Glutamatergic neuron (in vitro differentiated cells): Measurements from ENCODE around the gene FLNA. TPM values are rescaled to one million over a fixed set of nuclear protein-coding genes. Genes with fewer than 3 reads are reported as not detected.
"Not testable (repeated sequence)": the region's sequence is repeated elsewhere in the genome, so short reads cannot be mapped to it uniquely, and the experiment has no call there.

Source experiments
- DNase-seq: peaks from one replicate; pipeline ENCODE4 v3.0.0; 2022
- H3K27ac Mint-ChIP-seq: one replicate; pipeline ENCODE4 v1.8.0; 2020; ENCODE audit warnings: mild to moderate bottlenecking, mixed read lengths, inconsistent platforms; ENCODE audit not compliant: unreplicated experiment
- H3K27me3 Mint-ChIP-seq: one replicate; pipeline ENCODE4 v1.8.0; 2020; ENCODE audit warnings: mild to moderate bottlenecking, moderate library complexity, mixed read lengths, inconsistent platforms; ENCODE audit not compliant: unreplicated experiment
- H3K36me3 Mint-ChIP-seq: one replicate; pipeline ENCODE4 v1.8.0; 2020; ENCODE audit warnings: mild to moderate bottlenecking, mixed read lengths, inconsistent platforms; ENCODE audit not compliant: unreplicated experiment
- H3K4me1 Mint-ChIP-seq: one replicate; pipeline ENCODE4 v1.8.0; 2020; ENCODE audit warnings: mild to moderate bottlenecking, low read depth, mixed read lengths, inconsistent platforms; ENCODE audit not compliant: unreplicated experiment
- H3K4me3 Mint-ChIP-seq: one replicate; pipeline ENCODE4 v1.8.0; 2020; ENCODE audit warnings: mild to moderate bottlenecking, mixed read lengths, inconsistent platforms; ENCODE audit not compliant: unreplicated experiment
- H3K9me3 Mint-ChIP-seq: one replicate; pipeline ENCODE4 v1.8.0; 2020; ENCODE audit warnings: mild to moderate bottlenecking, moderate library complexity, mixed read lengths, inconsistent platforms; ENCODE audit not compliant: unreplicated experiment
- total RNA-seq: library from RNA; stranded (reverse); fragmentation: NEBNext Ultra II Directional; extraction: Animal tissue kit (Norgen Biotek cat#: 25700); gene quantifications from one replicate; pipeline ENCODE4 v1.2.1, GENCODE V29; 2021; ENCODE audit not compliant: unreplicated experiment
- TF ChIP-seq, protein P1 (sequence below): fragments of 200-600 bp; sonication (generic); IDR thresholded peaks from one replicate; pipeline ENCODE4 v1.5.0; 2021; ENCODE audit not compliant: partially characterized antibody, unreplicated experiment

The FLNA gene
- total RNA-seq, 1 donor from 2014 or later = 499 TPM

DNA sequence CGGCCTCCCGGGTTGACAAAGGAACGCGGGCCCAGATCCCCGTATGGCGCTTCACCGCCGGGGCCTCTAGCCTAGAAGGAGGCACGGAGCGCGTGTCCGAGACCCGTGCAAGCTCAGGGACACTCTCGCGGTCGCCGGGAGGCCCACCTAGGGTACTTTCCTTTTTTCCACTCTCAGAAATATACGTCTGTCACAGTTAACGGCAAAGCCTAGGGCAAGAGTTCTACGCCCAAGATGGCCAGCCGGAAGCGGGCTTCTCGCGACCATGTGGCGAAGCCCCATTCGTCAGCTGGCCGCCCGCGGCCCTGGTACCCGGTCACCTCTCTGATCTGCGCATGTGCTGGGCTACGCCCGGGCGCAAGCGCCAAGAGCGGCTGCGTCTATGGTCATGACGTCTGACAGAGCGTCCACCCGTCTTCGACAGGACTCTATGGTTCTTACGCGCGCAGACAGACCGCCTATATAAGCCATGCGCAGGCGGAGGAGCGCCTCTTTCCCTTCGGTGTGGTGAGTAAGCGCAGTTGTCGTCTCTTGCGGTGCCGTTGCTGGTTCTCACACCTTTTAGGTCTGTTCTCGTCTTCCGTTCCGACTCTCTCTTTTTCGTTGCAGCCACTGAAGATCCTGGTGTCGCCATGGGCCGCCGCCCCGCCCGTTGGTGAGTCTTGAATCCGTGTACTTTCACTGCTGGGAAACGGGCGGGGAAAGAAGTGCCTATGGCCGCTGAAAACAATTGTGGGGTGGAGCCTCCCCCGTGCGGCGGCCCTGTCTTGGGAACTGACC lies 23.6 kb upstream of the FLNA start, which contains the start of gene RPL10:
Gene RPL10 (plus strand): TSS at position 490 of the 780 bp plus-strand sequence. CDS start 143 bp downstream, at position 633.
- H3K4me1 Mint-ChIP-seq = peaks cover 3% of the 10 kb centered on the region
- DNase-seq = peak; percentile 90

DNA sequence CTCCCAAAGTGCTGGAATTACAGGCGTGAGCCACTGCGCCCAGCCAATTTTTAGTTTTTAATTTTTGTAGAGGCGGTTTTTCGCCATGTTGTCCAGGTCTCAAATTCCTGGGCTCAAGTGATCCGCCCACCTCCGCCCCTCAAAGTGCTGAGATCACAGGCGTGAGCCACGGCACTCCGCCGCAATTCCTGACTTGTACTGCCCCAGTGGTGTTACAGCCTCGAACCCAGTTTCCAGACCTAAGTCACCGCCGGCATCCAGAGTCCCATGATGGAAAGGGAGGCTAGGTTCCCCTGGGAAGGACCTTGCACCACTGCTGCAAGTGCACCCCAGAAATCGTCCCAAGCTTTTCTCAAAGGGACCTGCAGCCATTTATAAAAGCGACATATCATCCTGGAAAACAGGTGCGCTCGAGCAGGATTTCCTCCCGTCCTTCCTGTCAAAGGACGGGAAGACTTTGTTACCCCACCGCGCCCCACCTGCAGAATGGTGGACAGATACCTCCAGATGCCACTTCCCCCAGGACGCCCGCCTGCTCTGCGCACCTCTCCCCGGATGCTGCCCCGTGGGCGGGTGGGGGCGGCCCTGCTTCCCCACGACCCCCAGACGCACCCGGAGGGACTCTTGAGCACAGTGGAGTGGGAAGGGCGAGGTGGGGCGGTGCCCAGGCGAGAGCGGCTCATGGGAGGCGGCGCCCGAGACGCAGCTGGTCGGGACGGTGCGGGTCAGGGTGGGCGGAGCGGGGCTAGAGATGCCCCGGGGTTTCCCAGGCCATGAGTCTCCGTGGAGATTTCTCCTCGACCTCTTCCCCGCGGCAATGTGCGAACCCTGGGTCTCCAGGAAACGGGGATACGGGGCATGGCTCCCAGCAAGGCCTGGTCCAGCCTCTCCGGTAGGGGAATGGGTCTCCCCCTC lies 22.8 kb upstream of the FLNA start:
- H3K27ac Mint-ChIP-seq = peak overlapping the region; percentile 99
- DNase-seq = peak; percentile 79
- H3K27me3 Mint-ChIP-seq = peaks cover 11% of the 10 kb centered on the region
- H3K4me1 Mint-ChIP-seq = peaks cover 3% of the 10 kb centered on the region
- H3K36me3 Mint-ChIP-seq = peaks cover 5% of the 10 kb centered on the region
- H3K4me3 Mint-ChIP-seq = peak overlapping the region; percentile 99
- TF ChIP-seq, protein P1, sequence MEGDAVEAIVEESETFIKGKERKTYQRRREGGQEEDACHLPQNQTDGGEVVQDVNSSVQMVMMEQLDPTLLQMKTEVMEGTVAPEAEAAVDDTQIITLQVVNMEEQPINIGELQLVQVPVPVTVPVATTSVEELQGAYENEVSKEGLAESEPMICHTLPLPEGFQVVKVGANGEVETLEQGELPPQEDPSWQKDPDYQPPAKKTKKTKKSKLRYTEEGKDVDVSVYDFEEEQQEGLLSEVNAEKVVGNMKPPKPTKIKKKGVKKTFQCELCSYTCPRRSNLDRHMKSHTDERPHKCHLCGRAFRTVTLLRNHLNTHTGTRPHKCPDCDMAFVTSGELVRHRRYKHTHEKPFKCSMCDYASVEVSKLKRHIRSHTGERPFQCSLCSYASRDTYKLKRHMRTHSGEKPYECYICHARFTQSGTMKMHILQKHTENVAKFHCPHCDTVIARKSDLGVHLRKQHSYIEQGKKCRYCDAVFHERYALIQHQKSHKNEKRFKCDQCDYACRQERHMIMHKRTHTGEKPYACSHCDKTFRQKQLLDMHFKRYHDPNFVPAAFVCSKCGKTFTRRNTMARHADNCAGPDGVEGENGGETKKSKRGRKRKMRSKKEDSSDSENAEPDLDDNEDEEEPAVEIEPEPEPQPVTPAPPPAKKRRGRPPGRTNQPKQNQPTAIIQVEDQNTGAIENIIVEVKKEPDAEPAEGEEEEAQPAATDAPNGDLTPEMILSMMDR = no peak
- H3K9me3 Mint-ChIP-seq = peaks cover 14% of the 10 kb centered on the region

More for the DNA sequence above, 23.6 kb upstream of the FLNA start, which contains the start of gene RPL10:
- H3K27me3 Mint-ChIP-seq = peaks cover 11% of the 10 kb centered on the region
- TF ChIP-seq, protein P1 = no peak
- H3K4me3 Mint-ChIP-seq = peak within 1 kb of the TSS; percentile 99
- peaks cover 14% of the 10 kb centered on the region for H3K9me3 Mint-ChIP-seq
- H3K36me3 Mint-ChIP-seq = peaks cover 5% of the 10 kb centered on the region
- peak within 1 kb of the TSS; percentile 99 for H3K27ac Mint-ChIP-seq

DNA sequence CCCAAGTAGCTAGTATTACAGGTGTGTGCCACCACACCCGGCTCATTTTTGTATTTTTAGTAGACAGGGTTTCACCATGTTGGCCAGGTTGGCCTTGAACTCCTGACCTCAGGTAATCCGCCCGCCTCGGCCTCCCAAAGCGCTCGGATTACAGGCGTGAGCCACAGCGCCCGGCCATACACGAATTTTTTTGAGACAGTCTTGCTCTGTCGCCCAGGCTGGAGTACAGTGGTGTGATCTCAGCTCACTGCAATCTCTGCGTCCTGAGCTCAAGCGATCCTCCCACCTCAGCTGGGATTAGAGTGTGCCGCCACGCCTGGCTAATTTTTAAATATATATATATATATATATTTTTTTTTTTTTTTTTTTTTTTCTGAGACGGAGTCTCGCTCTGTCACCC lies 21.9 kb upstream of the FLNA start:
- peaks cover 14% of the 10 kb centered on the region for H3K9me3 Mint-ChIP-seq
- H3K36me3 Mint-ChIP-seq, H3K4me1 Mint-ChIP-seq, H3K27ac Mint-ChIP-seq, DNase-seq: not testable (repeated sequence)
- H3K27me3 Mint-ChIP-seq = peaks cover 11% of the 10 kb centered on the region
- H3K4me3 Mint-ChIP-seq = peak overlapping the region; percentile 86

DNA sequence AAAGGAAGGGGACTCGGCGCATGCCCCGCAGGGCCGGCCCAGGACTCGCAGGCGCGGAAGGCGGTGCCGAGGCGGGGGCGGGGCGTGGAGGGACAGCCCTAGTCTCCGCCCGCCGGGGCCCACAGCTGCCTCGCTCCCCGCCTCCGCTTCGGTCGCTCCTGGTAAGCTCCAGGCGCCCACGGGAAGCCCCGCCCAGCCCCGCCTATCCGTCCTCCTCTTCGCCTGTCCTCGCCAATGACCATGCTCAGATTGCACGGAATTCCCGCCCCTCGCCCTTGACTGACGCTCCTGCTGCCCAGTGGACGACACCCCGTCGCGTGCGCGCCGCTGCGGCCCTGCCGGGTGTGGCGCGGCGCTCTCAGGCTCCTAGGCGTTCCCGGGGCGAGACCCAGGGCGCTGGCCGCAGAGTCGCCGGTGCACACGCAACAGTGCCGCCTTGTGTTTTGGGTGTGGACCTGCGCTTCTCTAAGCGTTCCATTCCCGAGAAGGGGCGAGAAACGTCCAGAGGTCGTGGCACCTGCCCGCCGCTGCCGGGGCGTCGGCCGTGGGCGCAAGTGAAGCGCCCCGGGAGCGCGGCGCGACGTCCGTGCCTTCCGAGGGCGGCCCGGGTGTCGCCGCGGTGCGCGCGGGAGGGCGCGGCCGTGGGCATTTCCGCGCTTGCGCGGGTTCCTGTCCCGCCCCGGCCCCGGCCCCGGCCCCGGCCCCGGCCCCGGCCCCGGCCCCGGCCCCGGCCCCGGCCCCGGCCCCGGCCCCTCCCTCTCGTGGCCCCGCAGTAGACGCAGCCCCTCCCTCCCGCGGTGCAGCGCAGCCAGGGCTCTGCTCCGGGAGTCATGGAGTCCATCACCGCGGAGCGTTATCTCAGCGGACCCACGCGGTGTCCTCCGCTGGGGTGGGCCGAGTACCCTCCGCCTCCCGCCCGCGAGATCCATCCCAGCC lies 15.6 kb upstream of the FLNA start:
- not testable (repeated sequence) for H3K9me3 Mint-ChIP-seq, H3K36me3 Mint-ChIP-seq, DNase-seq, H3K4me1 Mint-ChIP-seq, H3K27me3 Mint-ChIP-seq, H3K4me3 Mint-ChIP-seq, H3K27ac Mint-ChIP-seq

DNA sequence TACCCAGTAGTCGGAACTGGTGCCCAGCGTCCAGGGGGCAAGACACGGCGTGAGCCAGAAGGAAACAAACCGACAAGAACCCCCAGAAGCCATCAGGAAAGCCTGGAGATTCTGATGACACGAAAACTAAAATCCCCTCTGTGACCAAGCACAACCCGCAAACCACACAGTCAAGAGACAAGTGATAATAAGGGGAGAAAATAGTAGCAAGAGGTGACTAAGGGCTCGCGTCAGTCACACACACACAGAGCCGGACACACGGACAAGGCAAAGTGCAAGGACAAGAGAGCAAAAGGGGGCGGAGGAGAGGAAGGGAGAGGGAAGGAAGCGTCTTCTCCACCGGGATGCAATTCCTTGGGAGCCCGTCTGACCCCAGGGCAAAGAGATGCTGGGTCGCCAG lies 14.2 kb upstream of the FLNA start:
- H3K36me3 Mint-ChIP-seq, DNase-seq, H3K9me3 Mint-ChIP-seq, H3K27ac Mint-ChIP-seq, H3K4me3 Mint-ChIP-seq, H3K4me1 Mint-ChIP-seq, H3K27me3 Mint-ChIP-seq: not testable (repeated sequence)

DNA sequence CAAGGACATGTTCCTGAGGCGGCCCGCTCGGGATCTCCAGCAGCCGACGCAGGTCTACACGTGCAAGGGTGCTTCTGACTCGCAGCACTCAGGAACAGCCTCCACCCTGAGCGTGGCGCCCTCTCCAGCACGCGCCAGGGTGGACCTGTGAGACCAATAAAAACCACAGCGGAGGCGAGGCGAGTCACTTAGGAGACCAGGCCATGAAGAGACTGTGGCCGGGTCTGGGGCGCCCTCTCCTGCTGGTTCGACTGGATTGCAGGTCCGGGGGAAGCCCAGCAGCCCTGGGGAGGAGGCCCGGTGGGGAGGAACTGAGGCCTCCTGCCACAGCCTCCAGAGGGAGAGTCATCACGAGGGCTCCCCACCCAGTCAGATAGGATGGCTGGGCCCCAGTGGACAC lies 13.7 kb upstream of the FLNA start:
- DNase-seq, H3K36me3 Mint-ChIP-seq, H3K27ac Mint-ChIP-seq, H3K4me3 Mint-ChIP-seq, H3K27me3 Mint-ChIP-seq, H3K9me3 Mint-ChIP-seq, H3K4me1 Mint-ChIP-seq: not testable (repeated sequence)
